CD14-positive monocyte (primary cell): ENCODE measurements around the gene DDX10. TPM values are rescaled to one million over a fixed set of nuclear protein-coding genes. Genes with fewer than 3 reads are reported as not detected.

Experiments used
- DNase-seq, 3 donors: peaks; one replicate each; pipeline ENCODE4 v3.0.0-alpha.2; 2011 to 2022
- H2AFZ ChIP-seq: 2 replicates; pipeline ENCODE4 v1.6.0; 2012; ENCODE audit warnings: mild to moderate bottlenecking, low read depth, low read length, inconsistent platforms; ENCODE audit not compliant: insufficient read depth, poor library complexity, severe bottlenecking
- H3K27ac ChIP-seq, 2 donors: 1 replicate in 1 of 2; 2 replicates in 1 of 2; pipeline ENCODE4 v1.5.1; 2012 to 2013; ENCODE audit warnings: low read length in 2 of 2, control low read depth in 1 of 2, inconsistent platforms in 1 of 2, low read depth in 1 of 2, mild to moderate bottlenecking in 1 of 2
- H3K27me3 ChIP-seq, 2 donors: one replicate each; pipeline versions ENCODE4 v1.6.0 to v1.6.1; 2011 to 2013; ENCODE audit warnings: low read length in 2 of 2; ENCODE audit not compliant: control insufficient read depth in 2 of 2, insufficient read depth in 2 of 2
- H3K36me3 ChIP-seq, 2 donors: replicated peaks in 1 of 2; 1 replicate in 1 of 2; 2 replicates in 1 of 2; pipeline versions ENCODE4 v1.5.1 to v1.6.1; 2012 to 2013; ENCODE audit warnings: low read length in 2 of 2, control low read depth in 1 of 2, inconsistent platforms in 1 of 2, mild to moderate bottlenecking in 1 of 2; ENCODE audit not compliant: insufficient read depth in 2 of 2, control insufficient read depth in 1 of 2
- H3K4me1 ChIP-seq, 2 donors: 1 replicate in 1 of 2; 2 replicates in 1 of 2; pipeline versions ENCODE4 v1.5.1 to v1.6.1; 2012 to 2013; ENCODE audit warnings: low read length in 2 of 2, control low read depth in 1 of 2, inconsistent platforms in 1 of 2, mild to moderate bottlenecking in 1 of 2, moderate library complexity in 1 of 2; ENCODE audit not compliant: insufficient read depth in 2 of 2, control insufficient read depth in 1 of 2
- H3K4me2 ChIP-seq: replicated peaks from 2 replicates; pipeline ENCODE3; 2012; ENCODE audit warnings: low read length, moderate library complexity, mild to moderate bottlenecking; ENCODE audit not compliant: poor library complexity, severe bottlenecking; ENCODE audit errors: extremely low read depth
- H3K4me3 ChIP-seq, 3 experiments: fragments of 200-600 bp in 1 of 3; sonication (generic) in 1 of 3; replicated peaks in 1 of 3; 1 replicate in 2 of 3; 2 replicates in 1 of 3; pipeline ENCODE4 v1.5.1; 2011 to 2013; ENCODE audit warnings: low read length in 3 of 3, mild to moderate bottlenecking in 3 of 3, control low read depth in 2 of 3, low read depth in 2 of 3, inconsistent platforms in 1 of 3, moderate library complexity in 1 of 3
- H3K79me2 ChIP-seq: 2 replicates; pipeline ENCODE4 v1.6.0; 2012; ENCODE audit warnings: mild to moderate bottlenecking, control low read depth, inconsistent platforms, low read length, moderate library complexity; ENCODE audit not compliant: insufficient read depth
- H3K9ac ChIP-seq: 2 replicates; pipeline ENCODE4 v1.6.0; 2017; ENCODE audit warnings: low read length, mild to moderate bottlenecking; ENCODE audit not compliant: insufficient read depth, poor library complexity, severe bottlenecking
- H3K9me3 ChIP-seq, 2 donors: replicated peaks in 1 of 2; 1 replicate in 1 of 2; 2 replicates in 1 of 2; pipeline versions ENCODE4 v1.5.1 to v1.6.1; 2012 to 2013; ENCODE audit warnings: low read length in 2 of 2, control low read depth in 1 of 2; ENCODE audit not compliant: control insufficient read depth in 1 of 2, insufficient read depth in 1 of 2
- H4K20me1 ChIP-seq: 2 replicates; pipeline ENCODE4 v1.6.0; 2012; ENCODE audit warnings: mild to moderate bottlenecking, low read length, control low read depth, moderate library complexity; ENCODE audit not compliant: insufficient read depth
- H3K27ac Mint-ChIP-seq, 7 donors: one replicate each; pipeline ENCODE4 v1.8.0; 2020; ENCODE audit warnings: mild to moderate bottlenecking in 7 of 7, mixed read lengths in 7 of 7, moderate library complexity in 6 of 7, inconsistent platforms in 2 of 7
- H3K27me3 Mint-ChIP-seq, 3 donors: one replicate each; pipeline ENCODE4 v1.8.0; 2021 to 2022; ENCODE audit warnings: low read depth in 3 of 3, mild to moderate bottlenecking in 3 of 3, mixed read lengths in 3 of 3, moderate library complexity in 3 of 3, inconsistent platforms in 1 of 3
- H3K36me3 Mint-ChIP-seq, 2 donors: one replicate each; pipeline ENCODE4 v1.8.0; 2020; ENCODE audit warnings: mixed read lengths in 2 of 2, inconsistent platforms in 1 of 2, mild to moderate bottlenecking in 1 of 2
- H3K4me1 Mint-ChIP-seq: one replicate; pipeline ENCODE4 v1.8.0; 2020; ENCODE audit warnings: mild to moderate bottlenecking, mixed read lengths
- H3K4me3 Mint-ChIP-seq, 2 donors: one replicate each; pipeline ENCODE4 v1.8.0; 2020; ENCODE audit warnings: mild to moderate bottlenecking in 2 of 2, mixed read lengths in 2 of 2, moderate library complexity in 1 of 2
- H3K9me3 Mint-ChIP-seq, 7 donors: one replicate each; pipeline ENCODE4 v1.8.0; 2020 to 2022; ENCODE audit warnings: mixed read lengths in 7 of 7, mild to moderate bottlenecking in 6 of 7, moderate library complexity in 6 of 7, inconsistent platforms in 2 of 7
- WGBS: methylation state at CpG from one replicate; pipeline ENCODE4 v1.1.5; 2013; ENCODE audit warnings: missing lambda C conversion rate; ENCODE audit not compliant: insufficient coverage; 5-methylcytosine and 5-hydroxymethylcytosine counted together
- intact Hi-C, 2 donors: fragments of 100-400 bp; cut with micrococcal nuclease; formaldehyde crosslinking; loops; one replicate each; pipeline versions ENCODE4 v1.15.0 to v1.15.1; 2023
- polyA plus RNA-seq, 3 donors: library from polyadenylated mRNA; depleted of rRNA in 1 of 3; unstranded in 2 of 3; stranded (reverse) in 1 of 3; fragments of 300-500 nt in 2 of 3; fragments of >200 nt in 1 of 3; fragmentation: Illumina TruSeq in 2 of 3; gene quantifications; 1 replicate in 2 of 3; 2 replicates in 1 of 3; pipeline ENCODE4 v1.2.3, GENCODE V29; 2012 to 2021
- TF ChIP-seq, protein P1 (sequence below): fragments of 200-600 bp; IDR thresholded peaks from one replicate; pipeline ENCODE4 v1.8.0; 2022; ENCODE audit warnings: antibody characterized with exemption, mild to moderate bottlenecking

Gene DDX10
- polyA plus RNA-seq, 3 donors, result 5.0 to 6.3 (median 5.3) TPM

DNA sequence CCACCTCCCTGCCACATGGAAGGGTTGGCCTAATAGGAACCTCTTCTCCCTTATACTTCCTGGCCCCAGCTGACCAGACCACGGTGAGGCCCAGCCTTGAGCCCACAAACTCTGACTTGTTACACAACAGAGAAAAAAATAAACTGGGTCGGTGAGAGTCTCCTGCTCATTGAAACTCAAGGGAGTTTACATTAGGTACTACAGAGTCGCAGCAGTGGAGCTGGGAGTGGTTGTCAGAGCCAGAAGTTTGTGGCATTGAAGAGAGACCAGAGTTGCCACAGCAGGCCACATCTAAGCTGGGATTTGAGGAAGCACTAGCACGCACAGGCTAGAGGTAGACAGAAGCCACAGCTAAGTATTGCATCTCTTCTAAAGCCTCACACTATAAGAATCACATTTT, 296.2 kb downstream of the DDX10 start:
- peak overlapping the region; percentile 73 for H2AFZ ChIP-seq
- no peaks in the 10 kb centered on the region for H3K79me2 ChIP-seq
- H4K20me1 ChIP-seq, result no peaks in the 10 kb centered on the region
- DNase-seq, result peak in 2 of 3 donors; percentile 6 to 16
- H3K27me3 Mint-ChIP-seq, result peaks cover 0 to 2% (median 1%) of the 10 kb centered on the region in 3 donors
- TF ChIP-seq, protein P1, sequence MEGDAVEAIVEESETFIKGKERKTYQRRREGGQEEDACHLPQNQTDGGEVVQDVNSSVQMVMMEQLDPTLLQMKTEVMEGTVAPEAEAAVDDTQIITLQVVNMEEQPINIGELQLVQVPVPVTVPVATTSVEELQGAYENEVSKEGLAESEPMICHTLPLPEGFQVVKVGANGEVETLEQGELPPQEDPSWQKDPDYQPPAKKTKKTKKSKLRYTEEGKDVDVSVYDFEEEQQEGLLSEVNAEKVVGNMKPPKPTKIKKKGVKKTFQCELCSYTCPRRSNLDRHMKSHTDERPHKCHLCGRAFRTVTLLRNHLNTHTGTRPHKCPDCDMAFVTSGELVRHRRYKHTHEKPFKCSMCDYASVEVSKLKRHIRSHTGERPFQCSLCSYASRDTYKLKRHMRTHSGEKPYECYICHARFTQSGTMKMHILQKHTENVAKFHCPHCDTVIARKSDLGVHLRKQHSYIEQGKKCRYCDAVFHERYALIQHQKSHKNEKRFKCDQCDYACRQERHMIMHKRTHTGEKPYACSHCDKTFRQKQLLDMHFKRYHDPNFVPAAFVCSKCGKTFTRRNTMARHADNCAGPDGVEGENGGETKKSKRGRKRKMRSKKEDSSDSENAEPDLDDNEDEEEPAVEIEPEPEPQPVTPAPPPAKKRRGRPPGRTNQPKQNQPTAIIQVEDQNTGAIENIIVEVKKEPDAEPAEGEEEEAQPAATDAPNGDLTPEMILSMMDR, result no peak
- peak overlapping the region in 4 of 7 donors; percentile 24 to 67 (median 56) for H3K27ac Mint-ChIP-seq
- no peak overlapping the region for H3K4me2 ChIP-seq
- H3K27me3 ChIP-seq, result no peaks in the 10 kb centered on the region
- H3K36me3 ChIP-seq, result no peaks in the 10 kb centered on the region
- intact Hi-C loops, result no loop called here
- H3K4me3 Mint-ChIP-seq, result no peak overlapping the region
- H3K36me3 Mint-ChIP-seq, result no peaks in the 10 kb centered on the region
- peaks cover 18% of the 10 kb centered on the region for H3K4me1 Mint-ChIP-seq
- WGBS, result no CpG with 5 or more reads among the region's 4 CpGs
- H3K9me3 ChIP-seq, result no peaks in the 10 kb centered on the region
- peak overlapping the region in 1 of 2 donors; percentile 36 for H3K27ac ChIP-seq
- H3K9ac ChIP-seq, result peak overlapping the region; percentile 27
- peaks cover 13 to 16% of the 10 kb centered on the region in 2 donors for H3K4me1 ChIP-seq
- H3K4me3 ChIP-seq, result no peak overlapping the region
- peaks cover 0 to 7% (median 2%) of the 10 kb centered on the region in 7 donors for H3K9me3 Mint-ChIP-seq

DNA sequence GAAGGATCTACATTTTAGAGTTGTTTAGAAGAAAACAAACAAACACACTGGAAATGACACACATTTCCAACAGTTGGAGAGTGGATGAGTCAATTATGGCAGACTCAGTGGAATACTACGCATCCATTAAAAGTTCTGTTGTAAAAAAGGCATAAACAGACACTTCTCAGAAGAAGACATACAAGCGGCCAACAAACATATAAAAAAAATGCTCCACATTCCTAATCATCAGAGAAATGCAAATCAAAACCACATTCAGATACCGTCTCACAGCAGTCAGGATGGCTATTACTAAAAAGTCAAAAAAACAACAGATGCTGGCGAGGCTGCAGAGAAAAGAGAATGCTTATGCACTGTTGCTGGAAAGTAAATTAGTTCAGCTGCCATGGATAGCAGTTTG, 298.2 kb downstream of the DDX10 start:
- no peak overlapping the region for H3K4me3 Mint-ChIP-seq
- no peaks in the 10 kb centered on the region for H4K20me1 ChIP-seq
- no peak overlapping the region for H3K4me3 ChIP-seq

More for the DNA sequence above, 298.2 kb downstream of the DDX10 start:
- Histone ChIP-seq H3K9ac (no peak overlapping the region), H3K4me1 (peaks cover 13 to 16% of the 10 kb centered on the region in 2 donors), H3K36me3 (no peaks in the 10 kb centered on the region), H3K27ac (no peak overlapping the region), H3K27me3 (no peaks in the 10 kb centered on the region), H3K9me3 (no peaks in the 10 kb centered on the region), H3K4me2 (no peak overlapping the region), H3K79me2 (no peaks in the 10 kb centered on the region), H2AFZ (no peak overlapping the region)
- Mint-ChIP-seq H3K27me3 (peaks cover 0 to 2% (median 1%) of the 10 kb centered on the region in 3 donors), H3K4me1 (peaks cover 18% of the 10 kb centered on the region), H3K27ac (no peak overlapping the region), H3K36me3 (no peaks in the 10 kb centered on the region), H3K9me3 (no peaks in the 10 kb centered on the region)
- no CpG with 5 or more reads among the region's 4 CpGs for WGBS
- intact Hi-C loops, result no loop called here
- DNase-seq, result no peak
- TF ChIP-seq, protein P1, result no peak
